ENCODE measurements around the gene NELL2. TPM values are rescaled to one million over a fixed set of nuclear protein-coding genes. Genes with fewer than 3 reads are reported as not detected.

NELL2 gene
- total RNA-seq, 5 donors from 2014 or later (not counting 1 experiment from before 2014, with no cell fraction given), result 154 to 212 (median 169) TPM

DNA sequence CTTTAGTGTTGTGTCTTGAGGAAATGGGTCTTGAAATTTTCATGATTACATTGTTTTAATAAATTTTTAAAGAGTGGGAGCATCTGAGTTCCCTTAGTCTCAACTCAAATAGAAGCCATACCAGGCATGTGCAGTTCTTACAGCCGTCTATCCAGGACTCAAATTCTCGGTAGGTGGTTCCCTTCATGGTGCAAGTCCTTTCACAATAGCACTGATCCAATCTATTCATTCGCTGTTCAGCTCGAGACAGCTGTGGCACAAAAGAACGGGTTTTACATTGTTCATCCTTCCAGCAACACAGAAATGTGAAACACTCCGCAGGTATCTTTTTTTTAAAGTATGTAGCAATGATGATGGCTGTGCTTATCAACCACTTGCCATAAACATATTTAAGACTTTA lies 100.2 kb downstream of the NELL2 start:
- ChIA-PET CTCF (interaction anchor here (0.7 to 3.8 kb wide), 5 partner anchors 35 to 155 kb away, joined by 3 to 27 read pairs (median 6); partner anchors contain the start of gene NELL2 (in 1 of the 2)), POLR2A (no interaction called here)
- Mint-ChIP-seq H3K4me1 (peaks cover 0 to 12% (median 6%) of the 10 kb centered on the region in 3 donors), H3K9me3 (peaks cover 0 to 3% (median under 1%) of the 10 kb centered on the region in 3 donors), H3K27me3 (no peaks in the 10 kb centered on the region), H3K27ac (no peak overlapping the region), H3K36me3 (peaks cover 27% of the 10 kb centered on the region), H3K4me3 (no peak overlapping the region)
- Histone ChIP-seq H3K27me3 (replicated peaks in 1 of 2; ENCODE audit: control insufficient read depth in 2 of 2, extremely low read depth in 1 of 2, insufficient read depth in 2 of 2, low read length in 1 of 2) (no peaks in the 10 kb centered on the region), H3K9me3 (no peaks in the 10 kb centered on the region), H3K27ac (ENCODE audit: low read length) (no peak overlapping the region), H3K4me3 (ENCODE audit: control insufficient read depth in 1 of 2, extremely low read depth in 1 of 2, low read length in 1 of 2) (no peak overlapping the region), H3K36me3 (ENCODE audit: control insufficient read depth in 2 of 2, extremely low read depth in 1 of 2, insufficient read depth in 1 of 2, low read length in 1 of 2) (peaks cover 0 to 11% of the 10 kb centered on the region in 2 donors), H3K4me1 (ENCODE audit: control insufficient read depth in 1 of 2, extremely low read depth in 1 of 2, insufficient read depth in 2 of 2, low read length in 2 of 2) (no peaks in the 10 kb centered on the region)
- DNase-seq, result no peak
- ATAC-seq (replicated peaks in 1 of 4), result no peak
- WGBS (ENCODE audit: insufficient coverage), result 77% methylated on average over 2 of the region's 6 CpGs

DNA sequence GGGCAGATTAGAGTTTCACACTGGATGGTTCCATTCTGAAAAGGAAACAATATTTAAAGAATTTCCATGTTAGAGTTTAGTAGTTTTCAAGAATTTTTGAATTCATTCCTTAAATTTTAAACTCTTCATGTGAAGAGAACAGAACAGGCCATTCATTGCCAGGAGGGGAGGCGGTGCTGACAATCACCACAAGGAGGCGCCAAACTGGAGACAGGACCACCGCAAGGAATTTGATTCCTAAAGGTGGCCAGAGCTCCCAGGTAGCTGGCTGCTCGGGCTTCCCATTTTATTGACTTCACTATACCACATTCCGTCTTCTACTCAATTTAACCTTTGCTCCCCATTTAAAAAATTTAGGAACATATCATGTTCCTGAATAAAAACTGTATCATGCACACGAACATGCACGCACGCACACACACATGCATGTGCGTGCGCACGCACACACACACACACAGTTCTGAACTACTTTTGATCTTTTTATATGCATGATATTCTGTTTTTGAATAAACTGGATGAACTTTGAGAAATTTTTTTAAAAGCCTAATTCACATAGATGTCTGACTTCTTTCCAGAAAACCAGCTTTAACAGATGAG lies 101.2 kb downstream of the NELL2 start:
- Mint-ChIP-seq H3K27ac (no peak overlapping the region), H3K36me3 (peaks cover 17% of the 10 kb centered on the region), H3K9me3 (no peaks in the 10 kb centered on the region), H3K4me3 (no peak overlapping the region), H3K4me1 (peaks cover 0 to 7% (median 4%) of the 10 kb centered on the region in 3 donors), H3K27me3 (no peaks in the 10 kb centered on the region)
- DNase-seq, result peak; percentile 7 to 78 (median 50)
- Histone ChIP-seq H3K27me3 (replicated peaks in 1 of 2; ENCODE audit: control insufficient read depth in 2 of 2, extremely low read depth in 1 of 2, insufficient read depth in 2 of 2, low read length in 1 of 2) (no peaks in the 10 kb centered on the region), H3K4me3 (ENCODE audit: control insufficient read depth in 1 of 2, extremely low read depth in 1 of 2, low read length in 1 of 2) (no peak overlapping the region), H3K27ac (ENCODE audit: low read length) (no peak overlapping the region), H3K4me1 (ENCODE audit: control insufficient read depth in 1 of 2, extremely low read depth in 1 of 2, insufficient read depth in 2 of 2, low read length in 2 of 2) (no peaks in the 10 kb centered on the region), H3K36me3 (ENCODE audit: control insufficient read depth in 2 of 2, extremely low read depth in 1 of 2, insufficient read depth in 1 of 2, low read length in 1 of 2) (peaks cover 0 to 9% of the 10 kb centered on the region in 2 donors), H3K9me3 (no peaks in the 10 kb centered on the region)
- peak in 1 of 4 experiments; percentile 60 for ATAC-seq (replicated peaks in 1 of 4)
- ChIA-PET POLR2A (no interaction called here), CTCF (interaction anchor here (0.7 to 3.8 kb wide), 7 partner anchors 8 to 156 kb away, joined by 3 to 27 read pairs (median 4); no protein-coding TSS in a partner anchor)
- WGBS (ENCODE audit: insufficient coverage), result 47% methylated on average over 7 of the region's 11 CpGs

DNA sequence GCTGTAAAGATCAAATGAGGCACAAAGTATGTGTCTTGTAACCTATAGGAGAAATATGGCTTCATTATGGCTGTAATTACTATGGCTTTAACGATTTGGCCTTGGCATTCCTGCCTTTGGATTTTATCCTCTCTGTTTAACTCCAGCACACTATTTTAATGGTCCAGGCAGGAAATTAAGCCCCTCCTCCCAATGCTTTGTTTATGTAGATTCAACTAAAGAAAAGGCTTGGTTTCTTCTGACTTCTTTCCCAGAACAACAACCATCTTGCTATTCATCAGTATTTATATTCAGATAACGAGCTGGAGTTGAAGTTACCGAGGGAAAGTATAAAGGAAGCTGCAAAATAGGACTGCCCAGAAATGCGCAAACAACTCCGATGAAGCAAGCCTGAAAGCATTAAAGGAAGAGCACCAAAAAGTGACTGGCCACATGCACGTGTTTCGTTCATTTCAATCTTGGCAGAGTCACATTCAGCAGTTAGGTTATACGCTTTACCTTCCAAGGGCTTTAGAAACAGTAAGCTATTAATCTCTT lies 104.6 kb downstream of the NELL2 start:
- CTCF ChIA-PET, result interaction anchor here (1.0 to 1.7 kb wide), 4 partner anchors 39 to 105 kb away, joined by 3 to 4 read pairs (median 4); partner anchors contain the start of gene NELL2 (in 1 of the 2)
- H3K27ac ChIP-seq (ENCODE audit: low read length), result no peak overlapping the region
- no peak overlapping the region for H3K4me3 Mint-ChIP-seq
- no peaks in the 10 kb centered on the region for H3K36me3 ChIP-seq (ENCODE audit: control insufficient read depth in 2 of 2, extremely low read depth in 1 of 2, insufficient read depth in 1 of 2, low read length in 1 of 2)
- peaks cover 29% of the 10 kb centered on the region for H3K36me3 Mint-ChIP-seq
- H3K9me3 ChIP-seq, result no peaks in the 10 kb centered on the region
- peaks cover 0 to 4% (median 3%) of the 10 kb centered on the region in 3 donors for H3K4me1 Mint-ChIP-seq
- H3K27me3 ChIP-seq (replicated peaks in 1 of 2; ENCODE audit: control insufficient read depth in 2 of 2, extremely low read depth in 1 of 2, insufficient read depth in 2 of 2, low read length in 1 of 2), result no peaks in the 10 kb centered on the region
- H3K4me3 ChIP-seq (ENCODE audit: control insufficient read depth in 1 of 2, extremely low read depth in 1 of 2, low read length in 1 of 2), result no peak overlapping the region
- no peak overlapping the region for H3K27ac Mint-ChIP-seq
- WGBS (ENCODE audit: insufficient coverage), result 87% methylated on average over 5 of the region's 8 CpGs
- H3K27me3 Mint-ChIP-seq, result no peaks in the 10 kb centered on the region
- H3K9me3 Mint-ChIP-seq, result no peaks in the 10 kb centered on the region
- DNase-seq (no peak), ATAC-seq (replicated peaks in 1 of 4) (no peak)
- H3K4me1 ChIP-seq (ENCODE audit: control insufficient read depth in 1 of 2, extremely low read depth in 1 of 2, insufficient read depth in 2 of 2, low read length in 2 of 2), result no peaks in the 10 kb centered on the region
- POLR2A ChIA-PET, result no interaction called here

DNA sequence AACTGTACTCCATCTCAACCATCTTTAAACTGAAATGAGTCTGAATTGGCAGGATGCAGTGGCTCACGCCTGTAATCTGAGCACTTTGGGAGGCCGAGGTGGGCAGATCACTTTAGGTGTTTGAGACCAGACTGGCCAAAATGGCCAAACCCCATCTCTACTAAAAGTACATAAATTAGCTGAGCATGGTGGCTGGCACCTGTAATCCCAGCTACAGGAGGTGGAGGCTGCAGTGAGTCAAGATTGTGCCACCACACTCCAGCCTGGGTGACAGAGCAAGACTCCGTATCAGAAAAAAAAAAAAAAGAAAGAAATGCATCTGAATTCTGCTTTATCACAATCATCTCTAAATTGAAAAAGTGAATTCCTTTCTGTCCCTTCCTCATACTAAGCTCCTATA lies 110.3 kb downstream of the NELL2 start:
- Mint-ChIP-seq H3K27ac (no peak overlapping the region), H3K4me1 (peaks cover 0 to 5% (median 3%) of the 10 kb centered on the region in 3 donors), H3K9me3 (no peaks in the 10 kb centered on the region), H3K36me3 (peaks cover 37% of the 10 kb centered on the region), H3K4me3 (no peak overlapping the region), H3K27me3 (no peaks in the 10 kb centered on the region)
- DNase-seq (no peak), ATAC-seq (replicated peaks in 1 of 4) (no peak)
- POLR2A ChIA-PET, result interaction anchor here in 1 of 2 donors (0.7 kb wide), 1 partner anchor 261 kb away, joined by 5 read pairs; no protein-coding TSS in a partner anchor
- H3K4me1 ChIP-seq (ENCODE audit: control insufficient read depth in 1 of 2, extremely low read depth in 1 of 2, insufficient read depth in 2 of 2, low read length in 2 of 2), result no peaks in the 10 kb centered on the region
- CTCF ChIA-PET, result interaction anchor here (0.6 to 1.2 kb wide), 4 partner anchors 60 to 448 kb away, joined by 3 to 7 read pairs (median 4); no protein-coding TSS in a partner anchor
- WGBS (ENCODE audit: insufficient coverage), result no CpG with 5 or more reads among the region's 3 CpGs
- peaks cover 0 to 3% of the 10 kb centered on the region in 2 donors for H3K36me3 ChIP-seq (ENCODE audit: control insufficient read depth in 2 of 2, extremely low read depth in 1 of 2, insufficient read depth in 1 of 2, low read length in 1 of 2)
- H3K27ac ChIP-seq (ENCODE audit: low read length), result no peak overlapping the region
- H3K4me3 ChIP-seq (ENCODE audit: control insufficient read depth in 1 of 2, extremely low read depth in 1 of 2, low read length in 1 of 2), result no peak overlapping the region
- H3K27me3 ChIP-seq (replicated peaks in 1 of 2; ENCODE audit: control insufficient read depth in 2 of 2, extremely low read depth in 1 of 2, insufficient read depth in 2 of 2, low read length in 1 of 2), result no peaks in the 10 kb centered on the region
- no peaks in the 10 kb centered on the region for H3K9me3 ChIP-seq

DNA sequence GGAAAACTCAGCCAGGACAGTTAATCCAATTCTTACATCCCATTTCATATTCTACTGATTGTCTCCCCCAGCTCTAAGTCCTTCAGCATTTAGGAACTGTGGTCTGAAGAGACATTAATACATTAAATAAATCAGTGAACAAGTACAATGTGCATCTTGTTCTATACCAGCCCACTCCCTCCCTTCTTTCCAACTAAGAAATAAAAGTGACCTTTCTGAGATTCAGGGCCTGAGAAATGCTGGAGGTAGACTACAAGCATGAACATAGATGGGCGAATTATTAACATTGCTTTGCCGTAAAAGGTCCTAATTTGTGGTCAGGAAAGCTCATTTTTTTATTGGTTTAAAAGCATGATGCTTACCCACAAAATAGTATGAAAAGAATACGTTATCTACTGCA lies 113.1 kb downstream of the NELL2 start:
- Mint-ChIP-seq H3K27ac (no peak overlapping the region), H3K9me3 (no peaks in the 10 kb centered on the region), H3K27me3 (no peaks in the 10 kb centered on the region), H3K36me3 (peaks cover 41% of the 10 kb centered on the region), H3K4me3 (no peak overlapping the region), H3K4me1 (peaks cover 7 to 16% (median 12%) of the 10 kb centered on the region in 3 donors)
- Histone ChIP-seq H3K9me3 (no peaks in the 10 kb centered on the region), H3K36me3 (ENCODE audit: control insufficient read depth in 2 of 2, extremely low read depth in 1 of 2, insufficient read depth in 1 of 2, low read length in 1 of 2) (peaks cover 0 to 3% of the 10 kb centered on the region in 2 donors), H3K27ac (ENCODE audit: low read length) (no peak overlapping the region), H3K27me3 (replicated peaks in 1 of 2; ENCODE audit: control insufficient read depth in 2 of 2, extremely low read depth in 1 of 2, insufficient read depth in 2 of 2, low read length in 1 of 2) (no peaks in the 10 kb centered on the region), H3K4me1 (ENCODE audit: control insufficient read depth in 1 of 2, extremely low read depth in 1 of 2, insufficient read depth in 2 of 2, low read length in 2 of 2) (no peaks in the 10 kb centered on the region), H3K4me3 (ENCODE audit: control insufficient read depth in 1 of 2, extremely low read depth in 1 of 2, low read length in 1 of 2) (no peak overlapping the region)
- no peak for DNase-seq
- ChIA-PET POLR2A (interaction anchor here in 1 of 2 donors (0.6 kb wide), 1 partner anchor 318 kb away, joined by 4 read pairs; no protein-coding TSS in a partner anchor), CTCF (no interaction called here)
- WGBS (ENCODE audit: insufficient coverage), result no CpG with 5 or more reads among the region's 3 CpGs
- no peak for ATAC-seq (replicated peaks in 1 of 4)

DNA sequence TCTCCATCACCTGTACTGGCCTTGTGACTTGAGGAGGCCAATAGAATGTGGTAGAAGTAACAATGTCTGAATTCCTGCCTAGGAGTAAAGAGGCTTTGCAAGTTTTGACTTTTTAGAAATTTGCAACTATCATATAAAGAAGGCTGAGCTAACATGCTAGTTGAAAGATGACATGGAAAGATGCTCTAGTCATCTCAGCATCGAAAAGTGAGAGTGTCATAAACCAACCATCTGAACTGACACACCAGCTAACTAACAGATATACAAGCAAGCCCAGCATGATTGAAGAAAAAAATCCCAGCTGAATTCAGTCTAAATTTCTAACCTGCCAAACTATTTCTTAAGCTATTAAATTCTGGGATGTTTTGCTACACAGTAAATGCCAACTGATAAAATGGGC lies 116.8 kb downstream of the NELL2 start:
- Mint-ChIP-seq H3K36me3 (peaks cover 30% of the 10 kb centered on the region), H3K27me3 (no peaks in the 10 kb centered on the region), H3K4me1 (peaks cover 7 to 15% (median 9%) of the 10 kb centered on the region in 3 donors), H3K4me3 (no peak overlapping the region), H3K27ac (no peak overlapping the region), H3K9me3 (no peaks in the 10 kb centered on the region)
- H3K4me3 ChIP-seq (ENCODE audit: control insufficient read depth in 1 of 2, extremely low read depth in 1 of 2, low read length in 1 of 2), result no peak overlapping the region
- H3K27ac ChIP-seq (ENCODE audit: low read length), result no peak overlapping the region
- ChIA-PET CTCF (interaction anchor here in 1 of 2 donors (0.6 kb wide), 1 partner anchor 254 kb away, joined by 3 read pairs; no protein-coding TSS in a partner anchor), POLR2A (interaction anchor here in 1 of 2 donors (0.5 kb wide), 1 partner anchor 116 kb away, joined by 4 read pairs; no protein-coding TSS in a partner anchor)
- H3K9me3 ChIP-seq, result no peaks in the 10 kb centered on the region
- peaks cover 0 to 3% of the 10 kb centered on the region in 2 donors for H3K36me3 ChIP-seq (ENCODE audit: control insufficient read depth in 2 of 2, extremely low read depth in 1 of 2, insufficient read depth in 1 of 2, low read length in 1 of 2)
- no peaks in the 10 kb centered on the region for H3K27me3 ChIP-seq (replicated peaks in 1 of 2; ENCODE audit: control insufficient read depth in 2 of 2, extremely low read depth in 1 of 2, insufficient read depth in 2 of 2, low read length in 1 of 2)
- no peaks in the 10 kb centered on the region for H3K4me1 ChIP-seq (ENCODE audit: control insufficient read depth in 1 of 2, extremely low read depth in 1 of 2, insufficient read depth in 2 of 2, low read length in 2 of 2)
- ATAC-seq (replicated peaks in 1 of 4) (no peak), DNase-seq (no peak)
- no CpG with 5 or more reads among the region's 1 CpG for WGBS (ENCODE audit: insufficient coverage)
